AG09319 (cell line): ENCODE measurements around the gene ITGA2.

ENCODE experiments used
- DNase-seq: peaks from one replicate; pipeline ENCODE4 v3.0.0-alpha.2; 2010; ENCODE audit warnings: low read depth; ENCODE audit errors: extremely low read depth
- CTCF ChIP-seq: IDR thresholded peaks from 2 replicates; pipeline ENCODE4 v1.5.1; 2011; ENCODE audit warnings: low read depth, mild to moderate bottlenecking, inconsistent platforms, low read length, moderate library complexity

Gene ITGA2

DNA sequence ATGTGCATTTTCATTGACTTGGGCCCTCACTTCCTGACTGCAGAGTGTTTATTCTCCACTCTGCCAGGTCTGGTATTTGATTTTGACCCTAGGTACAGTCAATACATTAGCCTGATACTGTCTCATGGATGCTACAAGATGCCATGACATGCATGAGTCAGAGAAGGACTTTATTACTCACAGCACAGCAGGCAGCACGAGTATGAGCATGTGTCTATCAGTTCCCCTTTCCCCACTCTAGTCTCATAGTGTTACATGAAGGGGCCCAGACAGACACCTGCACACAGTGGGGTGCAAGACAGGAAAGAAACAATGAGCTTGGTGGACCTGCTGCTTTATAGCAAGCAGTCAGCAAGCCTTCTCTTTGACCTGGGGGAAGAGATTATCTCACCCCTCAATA lies 19.6 kb downstream of the ITGA2 start:
- no peak for TF ChIP-seq CTCF
- DNase-seq = no peak

GRCh38 chr5:53009816-53010215 lies 20.7 kb downstream of the ITGA2 start:
- no peak for DNase-seq
- TF ChIP-seq CTCF = no peak

GRCh38 chr5:53010814-53011213 lies 21.7 kb downstream of the ITGA2 start:
- DNase-seq = no peak

DNA sequence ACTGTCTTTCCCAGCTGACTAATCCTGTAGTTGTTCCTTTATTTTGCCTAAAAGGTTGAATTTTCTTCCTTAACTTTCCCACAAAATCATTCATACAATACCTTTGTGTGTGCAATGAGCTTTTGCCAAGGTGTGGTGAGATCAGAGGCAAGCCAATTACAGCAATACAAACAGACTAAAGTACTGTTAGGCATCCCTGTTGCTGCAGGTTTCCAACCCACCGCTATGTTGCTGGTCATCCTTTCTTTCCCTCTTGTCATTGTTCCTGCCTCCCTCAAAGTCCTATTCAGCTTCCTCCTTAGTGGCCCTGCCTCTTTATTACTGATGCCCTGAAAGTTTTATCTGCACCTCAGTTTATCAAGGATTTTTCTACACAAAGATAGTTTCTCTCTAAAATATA lies 22.1 kb downstream of the ITGA2 start:
- no peak for DNase-seq
- TF ChIP-seq CTCF = no peak

More at GRCh38 chr5:53010814-53011213, 21.7 kb downstream of the ITGA2 start:
- TF ChIP-seq CTCF = no peak

- DNase-seq = no peak
- no peak for TF ChIP-seq CTCF
Observed at GRCh38 chr5:53013857-53014256, 24.7 kb downstream of the ITGA2 start.

DNA sequence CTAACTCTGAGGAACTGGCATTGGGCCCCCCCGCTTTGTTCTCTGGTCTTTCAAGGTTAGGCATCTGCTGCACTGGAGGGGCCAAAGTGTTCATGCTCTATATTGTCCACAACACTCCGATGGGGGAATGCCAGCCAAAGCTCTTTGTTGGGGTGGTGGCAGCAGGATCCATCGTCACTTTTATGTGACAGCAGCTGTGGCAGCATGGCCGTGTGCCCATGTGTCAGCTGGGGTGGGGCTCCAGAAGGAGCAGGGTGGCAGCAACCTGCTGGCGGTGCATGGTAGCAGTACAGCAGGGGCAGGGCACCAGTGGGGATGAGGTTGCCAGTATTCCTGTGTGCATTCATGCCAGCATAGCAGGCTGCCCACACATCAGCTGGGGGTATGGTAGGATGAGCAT lies 28.2 kb downstream of the ITGA2 start:
- no peak for DNase-seq
- TF ChIP-seq CTCF = no peak

- TF ChIP-seq CTCF = no peak
Observed at GRCh38 chr5:53017794-53018391, 28.7 kb downstream of the ITGA2 start.

More at GRCh38 chr5:53017794-53018391, 28.7 kb downstream of the ITGA2 start:
- DNase-seq = no peak
